SK-N-SH (cell line): ENCODE data around the gene FAM171A2. TPM values are rescaled to one million over a fixed set of nuclear protein-coding genes. Genes with fewer than 3 reads are reported as not detected.

Experiments
- CTCF ChIA-PET: fragments of 300-600, 350-600 bp; formaldehyde crosslinking; extraction: SDS; loops from one replicate; lab custom pipeline; 2021; lab: Yijun Ruan, JAX
- POLR2A ChIA-PET: fragments of 350-600 bp; sonication (Branson Sonifier 250); formaldehyde crosslinking; extraction: SDS; loops from one replicate; lab custom pipeline; 2020; ENCODE audit warnings: antibody characterized with exemption, inconsistent platforms; lab: Yijun Ruan, JAX
- DNase-seq: peaks from one replicate; pipeline ENCODE4 v3.0.0; 2012
- H2AFZ ChIP-seq: fragments of 200-600 bp; sonication (generic); 2 replicates; pipeline ENCODE4 v1.8.1; 2016; ENCODE audit warnings: antibody characterized with exemption, mild to moderate bottlenecking, low read depth
- H3F3A ChIP-seq: fragments of 200-600 bp; sonication (generic); replicated peaks from 2 replicates; pipeline ENCODE3; 2016; ENCODE audit warnings: antibody characterized with exemption, mild to moderate bottlenecking; ENCODE audit not compliant: insufficient read depth
- H3K27ac ChIP-seq, 2 experiments: fragments of 200-500 bp in 1 of 2; fragments of 200-600 bp in 1 of 2; sonication (Bioruptor generic) in 1 of 2; sonication (generic), shearing (Covaris generic) in 1 of 2; 2 replicates each; pipeline versions ENCODE4 v1.5.1 to v1.6.1; 2014 to 2016; ENCODE audit warnings: low read depth in 2 of 2, inconsistent platforms in 1 of 2, low read length in 1 of 2, mild to moderate bottlenecking in 1 of 2, mixed read lengths in 1 of 2
- H3K27me3 ChIP-seq: fragments of 200-600 bp; sonication (generic), shearing (Covaris generic); 2 replicates; pipeline ENCODE4 v1.6.1; 2016; ENCODE audit warnings: mixed run types; ENCODE audit not compliant: insufficient read depth
- H3K36me3 ChIP-seq, 2 experiments: fragments of 200-500 bp in 1 of 2; fragments of 200-600 bp in 1 of 2; sonication (Bioruptor generic) in 1 of 2; sonication (generic) in 1 of 2; replicated peaks in 1 of 2; 2 replicates each; pipeline versions ENCODE3 to v1.5.1; 2014 to 2016; ENCODE audit warnings: low read length in 1 of 2, mild to moderate bottlenecking in 1 of 2; ENCODE audit not compliant: insufficient read depth in 2 of 2, control insufficient read depth in 1 of 2
- H3K4me1 ChIP-seq, 2 experiments: fragments of 200-500 bp in 1 of 2; fragments of 200-600 bp in 1 of 2; sonication (Bioruptor generic) in 1 of 2; sonication (generic), shearing (Covaris generic) in 1 of 2; 2 replicates each; pipeline versions ENCODE4 v1.5.1 to v1.6.1; 2014 to 2016; ENCODE audit warnings: low read depth in 1 of 2, low read length in 1 of 2, mixed run types in 1 of 2; ENCODE audit not compliant: insufficient read depth in 2 of 2, control insufficient read depth in 1 of 2
- H3K4me2 ChIP-seq: fragments of 200-600 bp; sonication (generic), shearing (Covaris generic); 2 replicates; pipeline ENCODE4 v1.6.1; 2017; ENCODE audit warnings: mixed run types
- H3K4me3 ChIP-seq, 2 experiments: fragments of 200-500 bp in 1 of 2; fragments of 200-600 bp in 1 of 2; sonication (Bioruptor generic) in 1 of 2; sonication (generic), shearing (Covaris generic) in 1 of 2; 2 replicates each; pipeline versions ENCODE4 v1.5.1 to v1.8.1; 2014 to 2016; ENCODE audit warnings: low read depth in 2 of 2, inconsistent platforms in 1 of 2, low read length in 1 of 2, mild to moderate bottlenecking in 1 of 2, mixed read lengths in 1 of 2, moderate library complexity in 1 of 2
- H3K79me2 ChIP-seq: fragments of 200-600 bp; sonication (generic); 2 replicates; pipeline ENCODE4 v1.8.1; 2017; ENCODE audit warnings: mild to moderate bottlenecking; ENCODE audit not compliant: insufficient read depth
- H3K9ac ChIP-seq: fragments of 200-600 bp; sonication (generic); 2 replicates; pipeline ENCODE4 v1.6.1; 2017; ENCODE audit warnings: mixed run types
- H3K9me2 ChIP-seq: fragments of 200-600 bp; sonication (generic); 2 replicates; pipeline ENCODE4 v1.6.1; 2017; ENCODE audit warnings: mixed run types
- H3K9me3 ChIP-seq: fragments of 200-600 bp; sonication (generic); 2 replicates; pipeline ENCODE4 v1.6.1; 2017; ENCODE audit warnings: mixed run types, mild to moderate bottlenecking, moderate library complexity
- H4K20me1 ChIP-seq: fragments of 200-600 bp; sonication (generic); 2 replicates; pipeline ENCODE4 v1.6.1; 2017; ENCODE audit warnings: mild to moderate bottlenecking, mixed run types; ENCODE audit not compliant: insufficient read depth
- PBX3 ChIP-seq: IDR thresholded peaks from 2 replicates; pipeline ENCODE4; 2012
- WGBS: methylation state at CpG from one replicate; pipeline ENCODE4 v1.1.6; 2017; ENCODE audit warnings: low lambda C conversion rate; 5-methylcytosine and 5-hydroxymethylcytosine counted together
- polyA plus RNA-seq, 3 experiments: library from polyadenylated mRNA; depleted of rRNA; stranded (reverse); fragments of >200 nt; gene quantifications; 2 replicates each; pipeline ENCODE4 v1.2.3, GENCODE V29; 2012
- TF ChIP-seq, protein P1 (sequence below): IDR thresholded peaks from 2 replicates; pipeline ENCODE4 v1.4.0; 2012; ENCODE audit warnings: low read depth
- TF ChIP-seq, protein P2 (sequence below): fragments of 150-350 bp; IDR thresholded peaks from 2 replicates; pipeline ENCODE4 v1.6.1; 2017; ENCODE audit warnings: antibody characterized with exemption, low read length, low read depth, borderline replicate concordance
- TF ChIP-seq, protein P3 (sequence below): fragments of 200-600 bp; sonication (generic); IDR thresholded peaks from 2 replicates; pipeline ENCODE4 v1.6.1; 2017; ENCODE audit warnings: antibody characterized with exemption, mild to moderate bottlenecking, moderate library complexity

FAM171A2 gene
- polyA plus RNA-seq, 1 of the 3 experiments (the other 2 are of a cell fraction), result 4.9 TPM

GRCh38 chr17:44351961-44352827 is 11.5 kb downstream of the FAM171A2 start:
- H3K9me3 ChIP-seq, result no peaks in the 10 kb centered on the region
- H3K9me2 ChIP-seq, result no peaks in the 10 kb centered on the region
- H3K27ac ChIP-seq, result no peak overlapping the region
- no peak overlapping the region for H3K9ac ChIP-seq
- H3K27me3 ChIP-seq, result no peaks in the 10 kb centered on the region
- H3K4me2 ChIP-seq, result no peak overlapping the region
- no peak overlapping the region for H2AFZ ChIP-seq
- peaks cover 7% of the 10 kb centered on the region; the same call in 1 of the 2 replicates for H4K20me1 ChIP-seq
- peaks cover 0 to 35% of the 10 kb centered on the region in 2 experiments for H3K36me3 ChIP-seq
- no peak overlapping the region for H3K4me3 ChIP-seq
- no peaks in the 10 kb centered on the region for H3K4me1 ChIP-seq
- WGBS, result 92% methylated on average over 20 of the region's 36 CpGs
- peak; percentile 32 for DNase-seq
- no peaks in the 10 kb centered on the region for H3F3A ChIP-seq
- CTCF ChIA-PET, result interaction anchor here (0.6 to 5.4 kb wide), 12 partner anchors 9 to 269 kb away, joined by 3 to 85 read pairs (median 8); partner anchors contain the start of gene FAM171A2
- H3K79me2 ChIP-seq, result peaks cover 3% of the 10 kb centered on the region; the same call in 1 of the 2 replicates
- POLR2A ChIA-PET, result interaction anchor here (2.1 kb wide), 1 partner anchor 10 kb away, joined by 11 read pairs; the partner anchor contains the start of gene FAM171A2
- no peak for TF ChIP-seq PBX3
- TF ChIP-seq, protein P1, sequence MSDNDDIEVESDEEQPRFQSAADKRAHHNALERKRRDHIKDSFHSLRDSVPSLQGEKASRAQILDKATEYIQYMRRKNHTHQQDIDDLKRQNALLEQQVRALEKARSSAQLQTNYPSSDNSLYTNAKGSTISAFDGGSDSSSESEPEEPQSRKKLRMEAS, result no peak

DNA sequence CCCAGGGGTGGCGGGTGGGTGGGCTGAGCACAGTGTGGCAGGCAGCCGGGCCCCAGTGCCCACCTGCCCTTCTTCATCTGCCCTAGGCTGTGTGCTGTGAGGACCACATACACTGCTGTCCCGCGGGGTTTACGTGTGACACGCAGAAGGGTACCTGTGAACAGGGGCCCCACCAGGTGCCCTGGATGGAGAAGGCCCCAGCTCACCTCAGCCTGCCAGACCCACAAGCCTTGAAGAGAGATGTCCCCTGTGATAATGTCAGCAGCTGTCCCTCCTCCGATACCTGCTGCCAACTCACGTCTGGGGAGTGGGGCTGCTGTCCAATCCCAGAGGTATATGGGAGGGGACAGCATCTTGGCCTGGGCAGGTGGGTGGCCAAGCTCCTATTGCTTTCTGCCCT is 12.2 kb downstream of the FAM171A2 start:
- H3F3A ChIP-seq, result no peaks in the 10 kb centered on the region
- TF ChIP-seq, protein P2, sequence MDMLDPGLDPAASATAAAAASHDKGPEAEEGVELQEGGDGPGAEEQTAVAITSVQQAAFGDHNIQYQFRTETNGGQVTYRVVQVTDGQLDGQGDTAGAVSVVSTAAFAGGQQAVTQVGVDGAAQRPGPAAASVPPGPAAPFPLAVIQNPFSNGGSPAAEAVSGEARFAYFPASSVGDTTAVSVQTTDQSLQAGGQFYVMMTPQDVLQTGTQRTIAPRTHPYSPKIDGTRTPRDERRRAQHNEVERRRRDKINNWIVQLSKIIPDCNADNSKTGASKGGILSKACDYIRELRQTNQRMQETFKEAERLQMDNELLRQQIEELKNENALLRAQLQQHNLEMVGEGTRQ, result no peak
- TF ChIP-seq, protein P3, sequence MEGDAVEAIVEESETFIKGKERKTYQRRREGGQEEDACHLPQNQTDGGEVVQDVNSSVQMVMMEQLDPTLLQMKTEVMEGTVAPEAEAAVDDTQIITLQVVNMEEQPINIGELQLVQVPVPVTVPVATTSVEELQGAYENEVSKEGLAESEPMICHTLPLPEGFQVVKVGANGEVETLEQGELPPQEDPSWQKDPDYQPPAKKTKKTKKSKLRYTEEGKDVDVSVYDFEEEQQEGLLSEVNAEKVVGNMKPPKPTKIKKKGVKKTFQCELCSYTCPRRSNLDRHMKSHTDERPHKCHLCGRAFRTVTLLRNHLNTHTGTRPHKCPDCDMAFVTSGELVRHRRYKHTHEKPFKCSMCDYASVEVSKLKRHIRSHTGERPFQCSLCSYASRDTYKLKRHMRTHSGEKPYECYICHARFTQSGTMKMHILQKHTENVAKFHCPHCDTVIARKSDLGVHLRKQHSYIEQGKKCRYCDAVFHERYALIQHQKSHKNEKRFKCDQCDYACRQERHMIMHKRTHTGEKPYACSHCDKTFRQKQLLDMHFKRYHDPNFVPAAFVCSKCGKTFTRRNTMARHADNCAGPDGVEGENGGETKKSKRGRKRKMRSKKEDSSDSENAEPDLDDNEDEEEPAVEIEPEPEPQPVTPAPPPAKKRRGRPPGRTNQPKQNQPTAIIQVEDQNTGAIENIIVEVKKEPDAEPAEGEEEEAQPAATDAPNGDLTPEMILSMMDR, result no peak
- TF ChIP-seq, all 33 proteins: peak for 0
- POLR2A ChIA-PET, result interaction anchor here (2.1 kb wide), 1 partner anchor 11 kb away, joined by 11 read pairs; the partner anchor contains the start of gene FAM171A2
- DNase-seq, result peak; percentile 25
- H3K4me1 ChIP-seq, result no peaks in the 10 kb centered on the region; a peak in 1 of 4 replicates
- H3K79me2 ChIP-seq, result peaks cover 8% of the 10 kb centered on the region; the same call in 1 of the 2 replicates
- no peak overlapping the region for H3K4me3 ChIP-seq
- CTCF ChIA-PET, result interaction anchor here (0.6 to 5.4 kb wide), 26 partner anchors 10 to 268 kb away, joined by 3 to 85 read pairs (median 5); partner anchors contain the start of genes FAM171A2 and TMUB2
- WGBS, result 72% methylated on average over 3 of the region's 8 CpGs
- H3K9me3 ChIP-seq, result no peaks in the 10 kb centered on the region
- no peak overlapping the region for H3K9ac ChIP-seq
- H4K20me1 ChIP-seq, result peaks cover 7% of the 10 kb centered on the region; the same call in 1 of the 2 replicates
- peaks cover 0 to 35% of the 10 kb centered on the region in 2 experiments for H3K36me3 ChIP-seq
- no peak overlapping the region for H3K4me2 ChIP-seq
- H2AFZ ChIP-seq, result no peak overlapping the region
- H3K27ac ChIP-seq, result no peak overlapping the region
- no peaks in the 10 kb centered on the region for H3K27me3 ChIP-seq
- H3K9me2 ChIP-seq, result no peaks in the 10 kb centered on the region
